PFSK-1 (cell line): Measurements from ENCODE around the gene FKBP5.

ENCODE experiments used
- FOXP2 ChIP-seq: optimal IDR thresholded peaks from 2 replicates; pipeline ENCODE3; 2011; ENCODE audit warnings: borderline replicate concordance, control low read depth, inconsistent platforms; ENCODE audit not compliant: insufficient read depth; ENCODE audit errors: extremely low read length, extremely low read depth
- POLR2AphosphoS5 ChIP-seq: IDR thresholded peaks from 2 replicates; pipeline ENCODE4 v1.6.1; 2012; ENCODE audit warnings: low read depth, mild to moderate bottlenecking, control low read depth, low read length, moderate library complexity
- REST ChIP-seq, 2 experiments: IDR thresholded peaks; 2 replicates each; pipeline versions ENCODE4 v1.6.1 to v1.8.0; 2011 to 2012; ENCODE audit warnings: low read depth in 2 of 2, low read length in 2 of 2, control low read depth in 1 of 2, inconsistent platforms in 1 of 2, mild to moderate bottlenecking in 1 of 2, moderate library complexity in 1 of 2; ENCODE audit not compliant: insufficient read depth in 1 of 2
- SIN3A ChIP-seq: IDR thresholded peaks from 2 replicates; pipeline ENCODE4 v1.6.1; 2012; ENCODE audit warnings: mild to moderate bottlenecking, low read length, moderate library complexity, borderline replicate concordance; ENCODE audit not compliant: insufficient read depth
- TAF1 ChIP-seq: IDR thresholded peaks from 2 replicates; pipeline ENCODE4 v1.6.1; 2012; ENCODE audit warnings: low read length, control low read depth, borderline replicate concordance; ENCODE audit not compliant: insufficient read depth

Gene FKBP5

GRCh38 chr6:35718911-35719381 lies 30.2 kb upstream of the FKBP5 start:
- no peak for TF ChIP-seq SIN3A
- no peak for TF ChIP-seq FOXP2
- TF ChIP-seq REST (IDR thresholded peaks at IDR 0.05; ENCODE audit: insufficient read depth in 1 of 2, low read depth in 2 of 2, low read length in 2 of 2): no peak
- no peak for TF ChIP-seq POLR2AphosphoS5
- TF ChIP-seq TAF1: no peak

GRCh38 chr6:35718375-35718736 lies 29.6 kb upstream of the FKBP5 start:
- TF ChIP-seq REST (IDR thresholded peaks at IDR 0.05; ENCODE audit: insufficient read depth in 1 of 2, low read depth in 2 of 2, low read length in 2 of 2) (no peak), POLR2AphosphoS5 (no peak), FOXP2 (no peak), TAF1 (no peak)

- TF ChIP-seq REST (IDR thresholded peaks at IDR 0.05; ENCODE audit: insufficient read depth in 1 of 2, low read depth in 2 of 2, low read length in 2 of 2) (no peak), SIN3A (no peak), TAF1 (no peak), FOXP2 (no peak), POLR2AphosphoS5 (no peak)
These were observed 29.0 kb upstream of the FKBP5 start for GRCh38 chr6:35717449-35718374.

GRCh38 chr6:35716798-35717197 lies 28.1 kb upstream of the FKBP5 start:
- TF ChIP-seq POLR2AphosphoS5: no peak
- no peak for TF ChIP-seq FOXP2
- TF ChIP-seq TAF1: no peak
- no peak for TF ChIP-seq SIN3A
- no peak for TF ChIP-seq REST (IDR thresholded peaks at IDR 0.05; ENCODE audit: insufficient read depth in 1 of 2, low read depth in 2 of 2, low read length in 2 of 2)
